ENCODE measurements around the gene DNASE1L2. TPM values are rescaled to one million over a fixed set of nuclear protein-coding genes. Genes with fewer than 3 reads are reported as not detected.

DNASE1L2 gene
- total and polyA plus RNA-seq, 2 of the 8 experiments (the other 6 are each of a cell fraction or from before 2014, with no cell fraction given): 0.35 to 0.97 TPM

DNA sequence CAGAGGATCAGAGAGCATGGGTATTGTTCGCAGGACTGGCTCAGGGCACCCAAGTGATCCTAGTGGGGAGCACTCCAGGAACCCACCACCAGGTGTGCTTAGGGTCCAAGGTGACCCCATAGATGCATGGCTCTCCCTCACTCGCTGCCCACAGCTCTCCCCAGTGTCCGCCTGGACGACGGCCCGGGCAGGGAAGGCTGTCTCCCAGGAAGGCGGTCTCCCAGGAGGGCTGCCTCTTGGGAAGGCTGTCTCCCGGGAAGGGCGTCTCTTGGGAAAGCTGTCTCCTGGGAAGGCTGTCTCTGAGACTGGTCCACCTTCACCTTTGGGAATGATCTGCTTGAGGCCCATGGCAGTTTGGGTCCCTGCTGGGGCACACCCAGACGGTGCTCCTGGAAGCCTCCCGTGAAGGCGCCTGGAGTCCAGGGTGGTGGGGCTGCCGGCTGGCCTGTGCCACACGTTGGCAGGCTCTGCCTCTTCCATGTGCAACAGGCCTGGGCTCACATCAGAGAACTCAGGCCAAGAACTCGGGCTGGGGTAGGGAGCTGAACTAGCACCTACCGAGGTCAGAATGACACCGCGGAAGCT is 10.1 kb downstream of the DNASE1L2 start:
- Histone ChIP-seq H3K9ac (replicated peaks in 1 of 4; ENCODE audit: extremely low read depth in 1 of 4, low read depth in 3 of 4, low read length in 3 of 4) (no peak overlapping the region), H3K79me2 (ENCODE audit: control insufficient read depth in 1 of 2, insufficient read depth in 2 of 2, low read length in 2 of 2) (peaks cover 0 to 23% of the 10 kb centered on the region in 2 experiments; a peak in 2 of 4 replicates), H4K91ac (replicated peaks; ENCODE audit: insufficient read length, low read length) (no peak overlapping the region), H3K23me2 (ENCODE audit: low read depth, low read length) (peaks cover 3% of the 10 kb centered on the region; the same call in 1 of the 2 replicates), H3K23ac (ENCODE audit: insufficient read length) (no peak overlapping the region), H3K27me3 (replicated peaks in 1 of 4; ENCODE audit: control insufficient read depth in 3 of 4, extremely low read depth in 1 of 4, insufficient read depth in 3 of 4, low read length in 3 of 4) (no peaks in the 10 kb centered on the region), H3K79me1 (ENCODE audit: low read depth, low read length) (peaks cover 4% of the 10 kb centered on the region), H2BK5ac (ENCODE audit: low read depth, low read length) (no peak overlapping the region), H3K4me3 (ENCODE audit: extremely low read depth in 1 of 4, insufficient read depth in 2 of 4, low read depth in 3 of 4, low read length in 4 of 4) (no peak overlapping the region), H4K8ac (ENCODE audit: extremely low read depth, insufficient read depth, low read length) (no peak overlapping the region), H3K14ac (ENCODE audit: insufficient read length) (no peak overlapping the region), H2AFZ (ENCODE audit: low read length) (no peak overlapping the region), H2BK15ac (ENCODE audit: low read length) (no peak overlapping the region), H3K4ac (replicated peaks; ENCODE audit: insufficient read length, low read depth, low read length) (no peak overlapping the region), H4K20me1 (replicated peaks in 1 of 2; ENCODE audit: control insufficient read depth in 1 of 2, insufficient read depth in 2 of 2, low read length in 2 of 2) (peaks cover 4 to 19% of the 10 kb centered on the region in 2 experiments), H2BK120ac (replicated peaks; ENCODE audit: low read depth, low read length) (no peak overlapping the region), H2AK5ac (ENCODE audit: low read depth, low read length) (no peak overlapping the region), H3K56ac (replicated peaks; ENCODE audit: insufficient read length, low read depth, low read length) (no peak overlapping the region), H2BK12ac (ENCODE audit: low read depth, low read length) (no peak overlapping the region), H2BK20ac (ENCODE audit: low read length) (no peak overlapping the region), H3K27ac (ENCODE audit: low read depth, low read length) (no peak overlapping the region), H4K5ac (ENCODE audit: insufficient read length, low read depth, low read length) (no peak overlapping the region), H3K4me1 (replicated peaks in 1 of 4; ENCODE audit: control insufficient read depth in 3 of 4, insufficient read depth in 4 of 4, low read length in 3 of 4) (peaks cover 0 to 5% (median 0%) of the 10 kb centered on the region in 4 experiments; a peak in 3 of 7 replicates), H3K9me3 (ENCODE audit: insufficient read depth in 2 of 2, low read depth in 1 of 2, low read length in 1 of 2) (no peaks in the 10 kb centered on the region), H3K4me2 (ENCODE audit: insufficient read depth in 1 of 2, low read depth in 2 of 2, low read length in 2 of 2) (no peak overlapping the region), H3K36me3 (ENCODE audit: control insufficient read depth in 2 of 4, insufficient read depth in 4 of 4, low read length in 3 of 4) (peaks cover 18 to 45% (median 30%) of the 10 kb centered on the region in 4 experiments), H3K18ac (ENCODE audit: extremely low read depth, low read length) (no peak overlapping the region)
- FAIRE-seq (no peak), DNase-seq (ENCODE audit: low read depth in 1 of 2, low spot score in 2 of 2) (no peak)
- no peak for TF ChIP-seq RAD21 (IDR thresholded peaks at IDR 0.05 in 1 of 2, conservative IDR thresholded peaks at IDR 0.05 in 1 of 2; ENCODE audit: low read depth in 2 of 2, low read length in 2 of 2)
- CTCF ChIA-PET (ENCODE audit: partially characterized antibody): interaction anchor here (0.7 to 1.7 kb wide), 5 partner anchors 7 to 51 kb away, joined by 3 to 5 read pairs (median 3); no protein-coding TSS in a partner anchor
- WGBS, 2 experiments (ENCODE audit: extremely low coverage in 1 of 2, insufficient coverage in 1 of 2, insufficient read length in 1 of 2, insufficient replicate concordance in 2 of 2, low coverage in 1 of 2, low lambda C conversion rate in 2 of 2, missing lambda C conversion rate in 1 of 2): 93% methylated on average over 18 of the region's 18 CpGs; no CpG with 5 or more reads in 1 of the 2 experiments
- POLR2A ChIA-PET (ENCODE audit: partially characterized antibody): interaction anchor here (0.8 to 13.9 kb wide), 7 partner anchors 7 to 274 kb away, joined by 3 to 181 read pairs (median 4); partner anchors contain the start of genes BRICD5, DNASE1L2 and PGP

Data from H1 (cell line).